NK-92 (cell line): Measurements from ENCODE around the gene GPR63.

ENCODE experiments used
- DNase-seq: peaks from one replicate; lab custom pipeline; 2025; ENCODE audit not compliant: unreplicated experiment; lab: John Stamatoyannopoulos, UW

Gene GPR63

GRCh38 chr6:96761794-96762193, 75.5 kb downstream of the GPR63 start:
- no peak for DNase-seq

- DNase-seq, result no peak
These were observed 77.1 kb downstream of the GPR63 start for GRCh38 chr6:96760153-96760687.

- DNase-seq, result no peak
These were observed 82.2 kb downstream of the GPR63 start for GRCh38 chr6:96755096-96755495.

DNA sequence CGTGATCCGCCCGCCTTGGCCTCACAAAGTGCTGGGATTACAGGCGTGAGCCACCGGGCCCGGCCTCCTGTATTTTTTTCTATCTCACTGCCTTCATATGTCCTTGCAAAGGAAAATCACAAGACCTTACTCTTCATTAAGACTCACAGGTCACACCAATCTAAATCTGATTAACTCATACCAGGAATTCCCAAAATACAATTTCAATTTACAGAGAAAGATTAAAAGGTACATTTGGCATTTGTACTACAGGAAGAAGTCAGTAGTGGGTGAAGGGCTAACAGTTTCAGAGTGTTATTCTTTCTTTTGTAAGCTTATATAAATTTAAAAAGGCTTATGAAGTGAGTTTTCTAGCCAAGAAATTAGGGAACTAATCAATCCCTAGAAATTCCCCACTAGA, 87.4 kb downstream of the GPR63 start:
- DNase-seq, result no peak
